CD4-positive, alpha-beta T cell treated with Interferon gamma for 1 hour (primary cell): ENCODE data around the gene PFN1.

Experiments used
- DNase-seq: peaks from one replicate; pipeline ENCODE4 v3.0.0-alpha.2; 2020

The PFN1 gene

GRCh38 chr17:4948166-4948930 lies at the start of gene PFN1:
PFN1 (minus strand) TSS chr17:4948530; CDS start chr17:4948394, 136 bp downstream.
- DNase-seq = peak; percentile 92

GRCh38 chr17:4997302-4998026 lies 49.1 kb upstream of the PFN1 start, which contains the start of the genes INCA1 and KIF1C:
INCA1 (minus strand) TSS chr17:4997522; CDS start chr17:4994437, 3,085 bp downstream.
KIF1C (plus strand) TSS chr17:4997950; CDS start chr17:5000247, 2,297 bp downstream.
- DNase-seq = peak; percentile 88

DNA sequence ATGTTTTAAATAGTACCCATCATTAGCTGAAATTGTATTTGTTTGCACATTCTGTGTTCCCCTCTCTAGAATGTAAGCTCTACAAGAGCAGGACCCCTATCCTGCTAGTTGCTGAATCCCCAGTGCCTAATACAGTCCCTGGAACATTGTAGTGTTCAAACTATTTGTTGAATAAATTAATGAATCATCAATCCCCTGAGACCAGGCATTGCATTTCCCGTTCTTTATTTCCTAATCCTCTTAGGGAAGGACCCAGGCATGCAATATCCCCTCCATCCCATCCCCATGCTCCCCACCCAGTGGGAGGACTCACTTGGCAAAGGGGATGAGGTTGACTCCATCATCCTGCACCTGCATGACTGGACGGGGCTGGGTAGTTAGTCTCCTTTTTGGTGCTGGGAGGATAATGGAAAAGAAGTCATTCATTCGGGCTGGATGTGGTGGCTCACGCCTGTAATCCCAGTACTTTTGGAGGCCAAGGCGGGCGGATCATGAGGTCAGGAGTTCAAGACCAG lies 45.8 kb upstream of the PFN1 start:
- DNase-seq = no peak

DNA sequence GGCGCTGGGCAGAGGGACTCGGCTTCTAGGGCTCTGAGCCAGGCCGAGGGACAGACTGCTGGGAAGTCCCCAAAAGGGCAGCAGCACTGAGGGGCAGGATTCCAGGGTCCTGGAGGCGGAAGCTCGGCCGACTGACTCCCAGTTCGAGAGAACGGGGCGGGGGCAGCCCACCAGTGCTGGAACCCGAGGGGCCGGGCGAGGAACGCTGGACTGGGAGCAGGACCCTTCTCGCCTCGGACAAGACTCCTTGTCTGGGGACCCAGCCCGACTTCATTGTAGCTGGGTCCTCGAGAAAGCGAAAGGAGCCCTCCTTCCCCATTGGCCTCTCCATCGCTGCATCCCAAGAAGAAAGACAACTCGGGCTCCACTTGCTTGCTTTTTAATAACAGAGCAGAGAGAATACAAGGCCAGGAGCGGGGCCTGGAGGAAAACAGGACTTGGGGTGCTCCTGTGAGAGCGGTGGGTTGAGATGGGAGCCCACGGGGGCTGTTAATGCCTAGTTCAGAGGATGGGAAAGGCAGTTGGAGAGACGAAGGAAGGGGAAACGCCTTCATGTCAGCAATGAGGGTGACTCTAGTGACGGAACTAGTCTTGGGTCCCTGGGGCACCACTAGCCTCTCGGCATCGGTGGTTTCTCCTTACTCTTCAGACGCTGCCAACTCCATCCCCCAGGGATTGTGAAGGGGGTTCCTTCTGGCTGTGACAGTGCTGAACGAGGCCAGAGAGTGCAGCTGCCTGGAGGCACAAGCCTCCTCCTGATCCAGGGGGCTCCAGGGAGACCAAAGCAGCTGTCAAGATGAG lies 39.6 kb upstream of the PFN1 start:
- no peak for DNase-seq

GRCh38 chr17:4986951-4987766 lies 38.8 kb upstream of the PFN1 start, which contains the start of gene CAMTA2:
CAMTA2 (minus strand) TSS chr17:4987675; CDS start chr17:4986222, 1,453 bp downstream.
- peak; percentile 84 for DNase-seq

GRCh38 chr17:4986403-4986802 lies 38.1 kb upstream of the PFN1 start:
- DNase-seq = no peak

DNA sequence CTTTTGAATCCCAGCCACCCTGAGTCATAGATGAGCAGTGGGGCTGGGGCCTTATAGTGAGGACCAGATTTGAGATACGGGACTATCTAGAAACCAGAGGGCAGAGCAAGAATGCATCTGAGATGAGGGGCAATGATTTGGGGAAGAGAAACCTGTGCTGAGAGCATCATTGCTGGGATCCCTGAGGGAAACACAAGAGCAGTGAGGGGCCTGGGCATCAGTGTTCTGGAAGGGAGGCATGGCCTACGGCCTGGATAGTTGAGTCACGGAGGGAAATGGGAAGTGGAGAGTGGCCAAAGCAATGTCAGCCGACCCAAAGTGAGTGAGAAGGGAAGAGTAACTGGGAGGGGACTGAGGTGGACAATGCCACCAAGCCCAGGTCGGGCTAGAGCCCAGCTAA lies 34.0 kb upstream of the PFN1 start:
- no peak for DNase-seq

DNA sequence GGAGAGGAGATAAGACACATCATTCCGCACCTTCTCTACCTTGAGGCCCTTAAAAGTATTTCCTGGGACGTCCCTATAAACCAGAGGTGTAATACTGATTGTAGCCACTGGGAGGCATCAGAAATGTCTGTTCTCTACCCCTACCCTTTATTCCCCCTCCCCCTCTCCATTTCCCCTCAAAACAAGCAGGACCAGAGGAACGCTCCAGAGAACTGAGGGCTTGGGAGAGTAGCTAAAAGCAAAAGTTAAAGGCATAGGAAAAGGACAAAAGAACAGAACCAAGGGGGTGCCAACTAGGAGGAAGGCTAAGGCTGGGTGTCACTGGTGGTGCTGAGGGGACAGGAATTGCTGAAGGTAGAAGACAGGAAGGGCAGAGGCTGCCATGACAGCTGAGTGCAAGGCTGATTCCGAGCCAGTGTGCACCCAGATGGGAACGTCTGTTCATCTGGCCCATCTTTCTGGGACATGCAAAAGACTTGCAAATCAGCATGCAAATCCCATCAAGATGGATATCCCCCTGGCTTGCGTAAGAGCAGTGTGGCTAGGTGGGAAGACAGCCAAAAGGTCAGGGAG lies 32.4 kb upstream of the PFN1 start:
- DNase-seq = no peak

GRCh38 chr17:4978726-4979125 lies 30.4 kb upstream of the PFN1 start:
- DNase-seq = no peak

DNA sequence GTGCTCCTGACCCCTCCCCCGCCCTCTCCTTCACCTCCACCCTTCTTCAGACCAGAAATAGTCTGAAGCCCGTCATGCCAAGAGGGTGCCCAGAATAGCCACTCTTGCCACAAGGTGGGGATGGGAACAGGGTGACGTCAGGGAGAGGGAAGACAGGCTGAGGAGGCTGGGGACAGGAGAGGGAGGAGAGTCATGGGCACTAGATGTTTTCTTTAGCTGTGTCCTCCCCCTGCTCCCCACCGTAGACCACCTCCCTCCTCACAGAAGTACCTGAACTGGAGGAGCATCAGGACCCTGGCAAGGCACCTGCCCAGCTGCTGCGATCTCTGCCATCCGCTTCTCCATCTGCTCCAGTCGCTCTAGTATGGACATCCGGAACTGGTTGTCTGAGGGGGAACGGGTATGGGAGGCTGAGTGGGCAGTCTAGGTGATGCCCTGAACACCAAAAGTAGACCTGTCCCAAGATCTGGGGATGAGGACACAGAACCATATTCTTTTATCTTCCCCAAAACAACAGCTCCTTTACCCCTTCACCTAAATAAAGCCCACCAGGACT lies 25.9 kb upstream of the PFN1 start:
- no peak for DNase-seq

GRCh38 chr17:4973256-4974114 lies 25.2 kb upstream of the PFN1 start:
- DNase-seq = no peak

- no peak for DNase-seq
These were observed 24.4 kb upstream of the PFN1 start for GRCh38 chr17:4972752-4973151.

DNA sequence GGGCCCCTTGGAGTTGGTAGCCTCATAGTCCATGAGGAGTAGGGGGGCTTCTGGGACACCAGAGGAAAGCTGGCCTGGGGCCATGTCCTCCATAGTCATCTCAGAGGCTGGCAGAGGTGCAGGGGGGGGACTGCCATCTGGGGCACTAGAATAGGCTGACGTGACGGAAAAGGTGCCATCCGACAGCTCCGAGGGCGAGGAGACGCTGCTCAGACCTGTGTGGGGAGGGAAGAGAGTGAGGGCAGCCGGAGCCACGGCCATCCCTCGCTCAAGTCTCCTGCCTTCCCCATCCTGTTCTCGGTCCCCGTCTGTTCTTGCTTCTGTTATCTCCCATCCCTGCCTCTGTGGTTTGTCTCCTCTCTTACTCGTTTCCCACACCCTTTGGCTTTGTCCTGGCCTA lies 24.0 kb upstream of the PFN1 start:
- no peak for DNase-seq

DNA sequence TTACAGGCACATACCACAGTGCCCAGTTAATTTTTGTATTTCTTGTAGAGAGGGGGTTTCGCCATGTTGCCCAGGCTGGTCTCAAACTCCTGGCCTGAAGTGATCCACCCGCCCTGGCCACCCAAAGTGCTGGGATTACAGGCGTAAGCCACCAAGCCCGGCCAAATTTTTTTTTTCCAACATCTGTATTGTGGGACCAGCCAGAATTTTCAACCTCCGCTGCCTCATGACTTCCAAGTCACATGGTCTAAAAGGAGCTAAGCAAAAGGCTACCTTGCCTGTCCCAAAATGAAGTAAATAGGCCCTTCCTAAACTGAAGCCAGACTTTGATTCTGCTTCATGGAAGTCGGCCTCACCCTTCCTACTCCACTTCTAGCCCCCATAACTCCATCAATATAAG lies 23.5 kb upstream of the PFN1 start:
- DNase-seq = no peak

- no peak for DNase-seq
These were observed 21.9 kb upstream of the PFN1 start for GRCh38 chr17:4970273-4970672.

DNA sequence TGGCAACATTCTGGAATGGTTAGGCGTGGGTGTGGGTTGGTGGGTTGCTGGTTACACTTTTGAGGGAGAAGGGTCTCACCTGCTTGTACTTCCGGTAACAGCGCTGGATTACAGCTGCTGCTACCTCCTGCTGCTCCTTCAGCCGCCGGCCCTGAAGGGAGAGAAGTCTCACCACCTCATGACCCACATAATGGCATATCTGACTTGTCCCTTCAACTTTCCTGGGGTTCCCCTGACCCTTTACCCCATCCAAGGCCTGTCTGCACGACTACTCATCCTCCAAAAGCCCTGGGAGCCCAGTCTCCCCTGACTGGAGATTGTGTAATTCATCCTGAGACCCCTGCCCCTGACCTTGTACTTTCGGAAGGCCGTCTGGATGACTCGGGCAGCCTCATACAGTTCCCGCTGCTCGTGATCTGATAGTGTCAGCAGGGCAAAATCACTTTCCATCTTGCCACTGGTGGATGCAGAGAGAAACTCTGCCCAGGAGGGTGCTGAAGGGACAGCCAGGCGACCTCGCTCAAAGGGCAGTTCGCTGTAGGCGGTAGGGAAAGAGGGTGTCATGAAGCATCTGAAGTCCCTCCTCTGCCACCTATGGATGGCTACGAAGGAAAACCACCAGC lies 21.3 kb upstream of the PFN1 start:
- DNase-seq = no peak

DNA sequence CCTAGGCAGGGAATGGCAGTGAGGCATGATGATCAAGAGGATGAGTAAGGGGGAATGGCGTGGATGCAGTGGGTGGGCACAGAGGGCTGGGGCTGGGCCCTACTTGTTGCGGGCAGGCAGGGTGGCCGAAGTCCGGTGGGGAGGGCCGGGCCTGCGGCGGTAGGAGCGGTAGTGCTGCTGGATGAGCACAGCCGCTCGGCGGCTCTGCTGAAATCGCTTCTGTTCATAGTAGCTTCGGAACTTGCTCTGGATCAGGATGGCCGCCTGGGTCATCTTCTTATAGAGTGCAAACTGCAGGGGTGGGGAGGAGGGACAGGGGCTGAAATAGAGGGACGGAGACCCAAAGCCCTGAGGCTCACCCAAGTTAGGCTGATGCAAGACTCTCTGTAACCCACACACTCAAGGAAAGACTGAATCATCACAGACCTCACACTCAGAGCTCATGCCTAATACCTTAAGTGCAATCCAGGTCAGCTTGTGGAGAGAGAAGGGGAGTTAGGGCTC lies 20.8 kb upstream of the PFN1 start:
- no peak for DNase-seq

DNA sequence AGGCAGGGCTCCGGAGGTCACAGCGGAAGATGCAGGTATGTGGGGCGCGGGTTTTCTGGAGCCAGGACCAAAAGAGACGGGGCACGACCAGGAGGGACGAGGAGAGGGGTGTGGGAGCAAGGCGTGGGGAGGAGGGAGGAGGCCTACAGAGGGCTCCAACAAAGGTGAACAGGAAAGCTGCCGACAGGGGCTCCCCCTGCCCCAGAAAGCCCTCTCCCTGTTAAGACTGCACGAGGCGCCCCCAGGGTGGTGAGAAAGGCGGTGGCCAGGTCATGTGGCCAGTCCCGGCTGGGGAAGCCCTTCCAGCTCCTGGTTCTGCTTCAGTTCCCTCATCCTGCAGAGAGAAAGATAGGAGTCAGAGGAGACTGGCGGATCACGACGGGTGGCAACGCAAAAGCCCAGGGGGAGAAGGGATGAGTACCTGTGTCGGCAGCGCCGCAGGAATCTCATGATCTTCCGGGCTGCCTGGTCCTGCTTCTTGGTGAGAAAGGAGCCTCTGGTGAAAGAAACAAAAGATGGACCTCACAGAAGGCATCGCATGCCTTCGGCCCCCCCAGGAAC lies 20.2 kb upstream of the PFN1 start:
- no peak for DNase-seq
